B cell (primary cell): Measurements from ENCODE around the gene PCDHGB2.

ENCODE experiments used
- EZH2 ChIP-seq: IDR thresholded peaks from 2 replicates; pipeline ENCODE4 v1.6.1; 2012; ENCODE audit warnings: borderline replicate concordance, low read depth, mild to moderate bottlenecking, moderate library complexity, low read length; ENCODE audit not compliant: insufficient read depth, poor library complexity, severe bottlenecking
- TF ChIP-seq, protein P1 (sequence below): fragments of 200-600 bp; IDR thresholded peaks from one replicate; pipeline ENCODE4 v1.8.0; 2022; ENCODE audit warnings: antibody characterized with exemption, mild to moderate bottlenecking

DNA sequence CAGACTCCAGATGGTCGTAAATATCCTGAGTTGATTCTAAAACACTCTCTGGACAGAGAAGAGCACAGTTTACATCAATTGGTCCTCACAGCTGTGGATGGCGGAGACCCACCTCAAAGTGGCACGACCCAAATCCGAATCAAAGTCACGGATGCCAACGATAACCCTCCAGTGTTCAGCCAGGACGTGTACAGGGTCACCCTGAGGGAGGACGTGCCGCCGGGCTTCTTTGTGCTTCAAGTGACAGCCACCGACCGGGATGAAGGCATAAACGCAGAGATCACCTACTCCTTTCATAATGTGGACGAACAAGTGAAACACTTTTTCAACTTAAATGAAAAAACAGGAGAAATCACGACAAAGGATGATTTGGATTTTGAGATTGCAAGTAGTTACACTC, 891 bp downstream of the PCDHGB2 start:
- TF ChIP-seq, protein P1, sequence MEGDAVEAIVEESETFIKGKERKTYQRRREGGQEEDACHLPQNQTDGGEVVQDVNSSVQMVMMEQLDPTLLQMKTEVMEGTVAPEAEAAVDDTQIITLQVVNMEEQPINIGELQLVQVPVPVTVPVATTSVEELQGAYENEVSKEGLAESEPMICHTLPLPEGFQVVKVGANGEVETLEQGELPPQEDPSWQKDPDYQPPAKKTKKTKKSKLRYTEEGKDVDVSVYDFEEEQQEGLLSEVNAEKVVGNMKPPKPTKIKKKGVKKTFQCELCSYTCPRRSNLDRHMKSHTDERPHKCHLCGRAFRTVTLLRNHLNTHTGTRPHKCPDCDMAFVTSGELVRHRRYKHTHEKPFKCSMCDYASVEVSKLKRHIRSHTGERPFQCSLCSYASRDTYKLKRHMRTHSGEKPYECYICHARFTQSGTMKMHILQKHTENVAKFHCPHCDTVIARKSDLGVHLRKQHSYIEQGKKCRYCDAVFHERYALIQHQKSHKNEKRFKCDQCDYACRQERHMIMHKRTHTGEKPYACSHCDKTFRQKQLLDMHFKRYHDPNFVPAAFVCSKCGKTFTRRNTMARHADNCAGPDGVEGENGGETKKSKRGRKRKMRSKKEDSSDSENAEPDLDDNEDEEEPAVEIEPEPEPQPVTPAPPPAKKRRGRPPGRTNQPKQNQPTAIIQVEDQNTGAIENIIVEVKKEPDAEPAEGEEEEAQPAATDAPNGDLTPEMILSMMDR = no peak
- TF ChIP-seq EZH2 = no peak
